Endothelial cell of umbilical vein (primary cell): ENCODE measurements around the gene SQOR. TPM values are rescaled to one million over a fixed set of nuclear protein-coding genes. Genes with fewer than 3 reads are reported as not detected.

Experiments used
- BruUV-seq: library from RNA; stranded (reverse); fragments of 400-500 nt; replicated peaks from 2 replicates; lab custom pipeline; 2021; lab: Mats Ljungman, UMichigan
- CTCF ChIA-PET: fragments of 300-600, 350-600 bp; sonication (Branson Sonifier 250); formaldehyde crosslinking; loops from one replicate; lab custom pipeline; 2021; ENCODE audit warnings: antibody characterized with exemption, inconsistent platforms; lab: Charles Lee
- POLR2A ChIA-PET: fragments of 300-600, 350-600 bp; sonication (Branson Sonifier 250); formaldehyde crosslinking; loops from one replicate; lab custom pipeline; 2021; ENCODE audit warnings: antibody characterized with exemption, inconsistent platforms; lab: Charles Lee
- DNase-seq: peaks from one replicate; pipeline ENCODE4 v3.0.0-alpha.2; 2011; ENCODE audit warnings: low read depth, low spot score
- FAIRE-seq: peaks from 2 replicates; lab custom pipeline; 2011; peaks lifted over from hg19 to GRCh38; lab: Jason Lieb, UNC
- H2AFZ ChIP-seq: 2 replicates; pipeline ENCODE4 v1.6.0; 2012; ENCODE audit warnings: low read depth, low read length, control low read depth, inconsistent platforms
- H3K27ac ChIP-seq: 2 replicates; pipeline ENCODE4 v1.5.1; 2011; ENCODE audit warnings: low read depth, mild to moderate bottlenecking, control low read depth, low read length, moderate library complexity; ENCODE audit not compliant: insufficient read depth
- H3K27me3 ChIP-seq, 2 experiments: 2 replicates each; pipeline versions ENCODE4 v1.6.0 to v1.6.1; 2011; ENCODE audit warnings: low read length in 2 of 2, mixed read lengths in 1 of 2; ENCODE audit not compliant: control insufficient read depth in 2 of 2, insufficient read depth in 2 of 2
- H3K36me3 ChIP-seq, 2 experiments: 2 replicates in 1 of 2; 3 replicates in 1 of 2; pipeline ENCODE4 v1.5.1; 2011; ENCODE audit warnings: low read length in 2 of 2, mild to moderate bottlenecking in 1 of 2, moderate library complexity in 1 of 2; ENCODE audit not compliant: control insufficient read depth in 2 of 2, insufficient read depth in 2 of 2; ENCODE audit errors: extremely low read depth in 1 of 2
- H3K4me1 ChIP-seq: 3 replicates; pipeline ENCODE4 v1.5.1; 2011; ENCODE audit warnings: mild to moderate bottlenecking, low read length; ENCODE audit not compliant: control insufficient read depth, insufficient read depth; ENCODE audit errors: extremely low read depth
- H3K4me2 ChIP-seq: 2 replicates; pipeline ENCODE4 v1.6.1; 2011; ENCODE audit warnings: low read length, control low read depth, mixed read lengths; ENCODE audit not compliant: insufficient read depth
- H3K4me3 ChIP-seq, 3 experiments: fragments of 200-600 bp in 1 of 3; sonication (generic), shearing (Covaris generic) in 1 of 3; replicated peaks in 1 of 3; 2 replicates each; pipeline ENCODE4 v1.5.1; 2011 to 2016; ENCODE audit warnings: control low read depth in 3 of 3, low read length in 3 of 3, mild to moderate bottlenecking in 2 of 3, inconsistent platforms in 1 of 3, low read depth in 1 of 3, moderate library complexity in 1 of 3; ENCODE audit not compliant: insufficient read depth in 1 of 3
- H3K79me2 ChIP-seq: 2 replicates; pipeline ENCODE4 v1.6.0; 2012; ENCODE audit warnings: low read length, inconsistent platforms; ENCODE audit not compliant: control insufficient read depth, insufficient read depth
- H3K9ac ChIP-seq: replicated peaks from 2 replicates; pipeline ENCODE3; 2011; ENCODE audit warnings: low read length, control low read depth; ENCODE audit not compliant: insufficient read depth; ENCODE audit errors: extremely low read depth
- H3K9me1 ChIP-seq: replicated peaks from 3 replicates; pipeline ENCODE4 v1.6.0; 2011; ENCODE audit warnings: mild to moderate bottlenecking, low read length; ENCODE audit not compliant: control insufficient read depth, insufficient read depth; ENCODE audit errors: extremely low read depth
- H3K9me3 ChIP-seq: replicated peaks from 2 replicates; pipeline ENCODE4 v1.5.1; 2012; ENCODE audit warnings: low read length, inconsistent platforms; ENCODE audit not compliant: control insufficient read depth, insufficient read depth
- H4K20me1 ChIP-seq: replicated peaks from 2 replicates; pipeline ENCODE3; 2011; ENCODE audit warnings: mild to moderate bottlenecking, low read length; ENCODE audit not compliant: control insufficient read depth, insufficient read depth; ENCODE audit errors: extremely low read depth
- CTCF ChIP-seq, 2 donors: IDR thresholded peaks; 1 replicate in 1 of 2; 2 replicates in 1 of 2; pipeline ENCODE4 v1.5.1; 2011; ENCODE audit warnings: low read length in 2 of 2, mild to moderate bottlenecking in 2 of 2, moderate library complexity in 2 of 2, control low read depth in 1 of 2, inconsistent platforms in 1 of 2, low read depth in 1 of 2; ENCODE audit not compliant: insufficient read depth in 1 of 2; ENCODE audit errors: extremely low read depth in 1 of 2
- EZH2 ChIP-seq: IDR thresholded peaks from 2 replicates; pipeline ENCODE4 v1.6.1; 2012; ENCODE audit warnings: borderline replicate concordance, low read depth, mild to moderate bottlenecking, moderate library complexity, low read length, inconsistent platforms; ENCODE audit not compliant: severe bottlenecking
- FOS ChIP-seq: IDR thresholded peaks from 2 replicates; pipeline ENCODE4 v1.6.1; 2011; ENCODE audit warnings: mild to moderate bottlenecking, low read length, moderate library complexity, borderline replicate concordance; ENCODE audit not compliant: insufficient read depth
- GATA2 ChIP-seq: IDR thresholded peaks from 2 replicates; pipeline ENCODE4 v1.7.0; 2011; ENCODE audit warnings: low read depth, mild to moderate bottlenecking, moderate library complexity, mixed read lengths, low read length; ENCODE audit not compliant: insufficient read length, insufficient read depth
- JUN ChIP-seq: IDR thresholded peaks from 2 replicates; pipeline ENCODE4 v1.6.1; 2011; ENCODE audit warnings: borderline replicate concordance, low read depth; ENCODE audit not compliant: insufficient read length, insufficient read depth
- MAX ChIP-seq: IDR thresholded peaks from 2 replicates; pipeline ENCODE4 v1.6.1; 2011; ENCODE audit not compliant: insufficient read depth, insufficient read length
- MYC ChIP-seq: IDR thresholded peaks from one replicate; pipeline ENCODE4 v1.6.1; 2011; ENCODE audit warnings: mild to moderate bottlenecking, low read depth, low read length
- POLR2A ChIP-seq: IDR thresholded peaks from 2 replicates; pipeline ENCODE4 v1.6.1; 2012; ENCODE audit warnings: low read depth, mild to moderate bottlenecking, control low read depth, low read length
- POLR2AphosphoS5 ChIP-seq: IDR thresholded peaks from 2 replicates; pipeline ENCODE4 v1.6.1; 2012; ENCODE audit warnings: low read depth, mild to moderate bottlenecking, control low read depth, low read length, moderate library complexity; ENCODE audit not compliant: insufficient read depth
- dilution Hi-C: fragments of 300-500 bp; cut with MboI; formaldehyde crosslinking; loops from one replicate; pipeline ENCODE4 v1.15.0; 2019; ENCODE audit warnings: low sequenced_read_pairs; ENCODE audit not compliant: extremely low pct_ligation_motif_present
- intact Hi-C: fragments of 100-400 bp; cut with micrococcal nuclease; formaldehyde crosslinking; loops from one replicate; pipeline ENCODE4 v1.10.0; 2022
- polyA plus RNA-seq, 4 experiments: library from polyadenylated mRNA; depleted of rRNA in 3 of 4; stranded (reverse) in 3 of 4; unstranded in 1 of 4; fragments of >200 nt; gene quantifications; 2 replicates each; pipeline versions ENCODE4 v1.2.1 to v1.2.3, GENCODE V29; 2011 to 2012; ENCODE audit warnings: missing spikeins in 1 of 4
- small RNA-seq: library from RNA; depleted of rRNA; stranded (forward); fragments of <200 nt; gene quantifications from one replicate; pipeline ENCODE3, GENCODE V24; 2012; ENCODE audit warnings: low replicate concordance, low read depth; ENCODE audit not compliant: insufficient read depth, insufficient read length
- total RNA-seq: library from RNA; stranded (reverse); gene quantifications from 2 replicates; pipeline ENCODE4 v1.2.3, GENCODE V29; 2021

SQOR gene
- total and polyA plus RNA-seq, 2 donors (not counting 3 experiments of a cell fraction or from before 2014, with no cell fraction given) = 12.9 to 17.9 TPM

GRCh38 chr15:45734260-45734711, 99.5 kb downstream of the SQOR start:
- dilution Hi-C loops (no loop called here), intact Hi-C loops (no loop called here)
- Histone ChIP-seq H3K9me1 (no peaks in the 10 kb centered on the region), H3K27me3 (peaks cover 3% of the 10 kb centered on the region in 2 experiments), H3K4me2 (no peak overlapping the region), H2AFZ (no peak overlapping the region), H3K79me2 (no peaks in the 10 kb centered on the region), H3K4me1 (no peaks in the 10 kb centered on the region), H3K36me3 (no peaks in the 10 kb centered on the region), H4K20me1 (no peaks in the 10 kb centered on the region), H3K4me3 (no peak overlapping the region), H3K27ac (no peak overlapping the region), H3K9me3 (no peaks in the 10 kb centered on the region), H3K9ac (no peak overlapping the region)
- DNase-seq (no peak), FAIRE-seq (no peak)
- ChIA-PET POLR2A (no interaction called here), CTCF (no interaction called here)
- no TSS peak for BruUV-seq
- TF ChIP-seq EZH2 (no peak), CTCF (IDR thresholded peaks at IDR 0.05; ENCODE audit: extremely low read depth in 1 of 2, insufficient read depth in 1 of 2, low read depth in 1 of 2, low read length in 2 of 2) (no peak), GATA2 (no peak), POLR2A (no peak), MAX (no peak), POLR2AphosphoS5 (no peak), MYC (no peak), FOS (no peak), JUN (no peak)

Small RNA genes within 50 kb of the gene (small RNA-seq; reads per million reads assigned to genes)
- not detected for gene RF00019

Other genes with a start within 250 kb of the SQOR start
- 3.8 and 3.9 TPM in 2 replicates for gene SLC30A4, start 112.3 kb upstream of the SQOR start, total RNA-seq
- 2.4 and 2.7 TPM in 2 replicates for gene SLC30A4, start 112.3 kb upstream of the SQOR start, polyA plus RNA-seq
- 39.2 and 43.4 TPM in 2 replicates for gene BLOC1S6, start 47.6 kb upstream of the SQOR start, total RNA-seq
- gene BLOC1S6, start 47.6 kb upstream of the SQOR start, polyA plus RNA-seq = 5.5 and 8.2 TPM in 2 replicates